Stomach (tissue), 4 donors: ENCODE data around the gene AFF1.

ENCODE experiments used
- CTCF ChIP-seq, 7 experiments: fragments of 450-650 bp in 4 of 7; fragments of 200-600 bp in 3 of 7; sonication (generic) in 3 of 7; IDR thresholded peaks; one replicate each; pipeline ENCODE4 v1.5.1; 2016 to 2019; ENCODE audit warnings: antibody characterized with exemption in 7 of 7, control low read depth in 2 of 7, mild to moderate bottlenecking in 1 of 7
- POLR2A ChIP-seq, 4 donors: fragments of 450-650 bp; IDR thresholded peaks; one replicate each; pipeline ENCODE4 v1.6.1; 2016; ENCODE audit warnings: antibody characterized with exemption in 4 of 4, control low read depth in 2 of 4, mild to moderate bottlenecking in 1 of 4, moderate library complexity in 1 of 4

DNA sequence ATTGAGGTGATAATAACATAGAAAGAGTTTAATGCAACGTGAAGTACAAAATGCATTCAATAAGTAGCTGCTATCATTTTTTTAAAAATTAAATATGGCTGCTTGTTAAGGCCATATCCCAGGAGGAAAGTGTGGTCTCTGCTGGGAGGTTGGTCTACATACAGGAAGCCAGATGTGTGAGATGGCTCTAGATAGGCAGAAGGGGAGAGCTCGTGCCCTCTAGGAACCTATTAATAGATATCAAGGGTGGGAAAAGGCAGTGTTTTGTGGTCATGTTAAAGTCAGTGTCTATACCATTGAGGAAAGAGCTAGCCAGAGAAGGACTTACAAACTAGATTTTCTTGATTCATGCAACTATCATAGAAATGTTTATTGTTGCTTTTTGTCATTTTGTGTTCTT lies 145.2 kb downstream of the AFF1 start:
- TF ChIP-seq CTCF (IDR thresholded peaks at IDR 0.05) (no peak), POLR2A (IDR thresholded peaks at IDR 0.05) (no peak)
